ENCODE data around the gene NAA15. TPM values are rescaled to one million over a fixed set of nuclear protein-coding genes. Genes with fewer than 3 reads are reported as not detected.
"Not testable (repeated sequence)": the region's sequence is repeated elsewhere in the genome, so short reads cannot be mapped to it uniquely, and the experiment has no call there.

NAA15 gene
- total and polyA plus RNA-seq, 7 donors, result 17.2 to 53.7 (median 43.0) TPM

DNA sequence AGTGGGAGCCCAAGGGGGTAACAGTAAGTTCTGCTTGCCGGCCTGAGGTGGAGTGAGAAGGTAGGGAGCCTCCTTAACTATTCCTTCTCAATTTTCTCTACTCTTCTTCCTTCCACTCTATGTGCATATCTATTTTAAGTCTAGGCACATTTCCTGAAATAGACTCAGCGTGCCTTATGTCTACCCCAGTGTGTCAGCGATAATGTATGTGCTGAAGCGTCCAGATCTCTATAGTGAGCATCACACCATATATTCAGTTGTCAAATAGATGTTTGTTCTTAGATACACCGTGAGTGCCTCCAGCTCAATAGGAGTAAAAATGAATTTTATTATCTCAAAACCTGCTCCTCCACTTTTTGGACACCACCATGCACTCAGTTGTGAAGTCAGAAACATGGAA is 101.1 kb downstream of the NAA15 start:
- ATAC-seq (peak in 2 of 4 donors; percentile 32 to 36), DNase-seq (no peak)
- no peaks in the 10 kb centered on the region for H3K9me3 ChIP-seq
- no peaks in the 10 kb centered on the region for H3K27me3 ChIP-seq (ENCODE audit: insufficient read depth in 3 of 3, low read length in 2 of 3)
- WGBS, 3 donors, result 76 to 84% (median 82%) methylated on average over 5 of the region's 5 CpGs
- H3K4me1 ChIP-seq, result no peaks in the 10 kb centered on the region
- peaks cover 0 to 22% of the 10 kb centered on the region in 2 donors for H3K36me3 ChIP-seq (ENCODE audit: insufficient read depth in 1 of 2, low read depth in 1 of 2)
- intact Hi-C loops (cut with DNase I), result loop anchor here in 1 of 2 donors (10.0 kb wide), 2 partner anchors 62 to 232 kb away; no protein-coding TSS in a partner anchor
- TF ChIP-seq, protein P1, sequence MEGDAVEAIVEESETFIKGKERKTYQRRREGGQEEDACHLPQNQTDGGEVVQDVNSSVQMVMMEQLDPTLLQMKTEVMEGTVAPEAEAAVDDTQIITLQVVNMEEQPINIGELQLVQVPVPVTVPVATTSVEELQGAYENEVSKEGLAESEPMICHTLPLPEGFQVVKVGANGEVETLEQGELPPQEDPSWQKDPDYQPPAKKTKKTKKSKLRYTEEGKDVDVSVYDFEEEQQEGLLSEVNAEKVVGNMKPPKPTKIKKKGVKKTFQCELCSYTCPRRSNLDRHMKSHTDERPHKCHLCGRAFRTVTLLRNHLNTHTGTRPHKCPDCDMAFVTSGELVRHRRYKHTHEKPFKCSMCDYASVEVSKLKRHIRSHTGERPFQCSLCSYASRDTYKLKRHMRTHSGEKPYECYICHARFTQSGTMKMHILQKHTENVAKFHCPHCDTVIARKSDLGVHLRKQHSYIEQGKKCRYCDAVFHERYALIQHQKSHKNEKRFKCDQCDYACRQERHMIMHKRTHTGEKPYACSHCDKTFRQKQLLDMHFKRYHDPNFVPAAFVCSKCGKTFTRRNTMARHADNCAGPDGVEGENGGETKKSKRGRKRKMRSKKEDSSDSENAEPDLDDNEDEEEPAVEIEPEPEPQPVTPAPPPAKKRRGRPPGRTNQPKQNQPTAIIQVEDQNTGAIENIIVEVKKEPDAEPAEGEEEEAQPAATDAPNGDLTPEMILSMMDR (IDR thresholded peaks at IDR 0.05), result no peak
- H3K27ac ChIP-seq, result no peak overlapping the region
- H3K4me3 ChIP-seq, result no peak overlapping the region

DNA sequence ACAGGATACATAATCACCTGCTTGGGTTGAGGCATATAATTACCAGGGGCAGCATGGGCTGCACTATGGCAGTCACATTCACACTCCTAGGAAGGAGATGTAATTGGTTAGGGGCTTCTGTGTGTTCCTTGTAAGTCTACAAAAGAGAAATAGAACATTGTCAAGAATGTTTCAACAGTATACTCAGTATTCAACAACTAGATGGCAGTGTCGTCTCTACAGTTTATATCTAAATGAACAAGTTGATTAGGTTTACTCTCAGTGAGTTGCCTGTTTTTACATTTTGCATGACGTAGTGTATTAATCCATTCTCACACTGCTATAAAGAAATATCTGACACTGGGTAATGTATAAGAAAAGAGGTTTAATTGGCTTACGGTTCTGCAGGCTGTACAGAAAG is 102.2 kb downstream of the NAA15 start:
- Histone ChIP-seq H3K36me3 (ENCODE audit: insufficient read depth in 1 of 2, low read depth in 1 of 2) (peaks cover 0 to 16% of the 10 kb centered on the region in 2 donors), H3K9me3 (no peaks in the 10 kb centered on the region), H3K27ac (no peak overlapping the region), H3K4me3 (no peak overlapping the region), H3K27me3 (ENCODE audit: insufficient read depth in 3 of 3, low read length in 2 of 3) (no peaks in the 10 kb centered on the region), H3K4me1 (no peaks in the 10 kb centered on the region)
- ATAC-seq (peak in 1 of 4 donors; percentile 25), DNase-seq (no peak)
- TF ChIP-seq, protein P1 (IDR thresholded peaks at IDR 0.05), result no peak
- intact Hi-C loops (cut with DNase I), result loop anchor here in 1 of 2 donors (10.0 kb wide), 2 partner anchors 61 to 231 kb away; no protein-coding TSS in a partner anchor
- WGBS, 3 donors, result 88 to 94% (median 89%) methylated on average over 3 of the region's 3 CpGs

DNA sequence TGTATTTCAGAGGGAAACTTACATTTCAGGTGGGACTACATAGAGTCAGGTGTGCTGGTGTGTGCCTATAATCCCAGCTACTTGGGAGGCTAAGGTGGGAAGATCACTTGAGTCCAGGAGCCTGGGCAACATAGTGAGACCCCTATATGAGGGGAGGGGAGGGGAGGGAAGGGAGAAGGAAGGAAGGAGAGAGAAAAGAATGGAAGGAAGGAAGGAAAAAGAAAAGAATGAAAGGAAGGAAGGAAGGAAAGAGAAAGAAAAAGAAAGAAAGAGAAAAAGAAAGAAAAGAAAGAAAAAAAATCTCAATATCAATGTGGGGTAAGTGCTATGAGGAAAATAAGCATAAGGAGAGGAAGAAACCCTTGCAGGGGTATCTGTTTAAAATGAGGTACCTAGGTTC is 109.0 kb downstream of the NAA15 start:
- TF ChIP-seq, protein P1 (IDR thresholded peaks at IDR 0.05), result no peak
- no peak for ATAC-seq
- DNase-seq, result no peak
- H3K9me3 ChIP-seq, result no peaks in the 10 kb centered on the region
- no peaks in the 10 kb centered on the region for H3K4me1 ChIP-seq
- H3K27me3 ChIP-seq (ENCODE audit: insufficient read depth in 3 of 3, low read length in 2 of 3), result no peaks in the 10 kb centered on the region
- H3K4me3 ChIP-seq, result no peak overlapping the region
- intact Hi-C loops (cut with DNase I), result loop anchor here in 1 of 2 donors (10.0 kb wide), 1 partner anchor 224 kb away; no protein-coding TSS in a partner anchor
- peaks cover 0 to 3% of the 10 kb centered on the region in 2 donors for H3K36me3 ChIP-seq (ENCODE audit: insufficient read depth in 1 of 2, low read depth in 1 of 2)
- no peak overlapping the region for H3K27ac ChIP-seq

DNA sequence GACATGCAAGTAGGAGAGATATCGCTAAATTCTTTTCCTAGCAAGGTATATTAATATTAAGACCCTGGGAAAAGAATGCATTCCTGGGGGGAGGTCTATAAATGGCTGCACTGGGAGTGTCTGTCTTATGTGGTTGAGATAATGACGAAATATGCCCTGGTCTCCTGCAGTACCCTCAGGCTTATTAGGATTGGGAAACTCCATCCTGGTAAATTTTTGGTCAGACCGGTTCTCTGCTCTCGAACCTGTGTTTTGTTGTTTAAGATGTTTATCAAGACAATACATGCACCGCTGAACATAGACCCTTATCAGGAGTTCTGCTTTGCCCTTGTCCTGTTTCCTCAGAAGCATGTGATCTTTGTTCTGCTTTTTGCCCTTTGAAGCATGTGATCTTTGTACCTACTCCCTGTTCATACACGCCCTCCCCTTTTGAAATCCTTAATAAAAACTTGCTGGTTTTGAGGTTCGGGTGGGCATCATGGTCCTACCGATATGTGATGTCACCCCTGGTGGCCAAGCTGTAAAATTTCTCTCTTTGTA is 113.4 kb downstream of the NAA15 start:
- H3K9me3 ChIP-seq; H3K27me3 ChIP-seq (ENCODE audit: insufficient read depth in 3 of 3, low read length in 2 of 3); H3K4me1 ChIP-seq; H3K4me3 ChIP-seq; H3K27ac ChIP-seq; DNase-seq; H3K36me3 ChIP-seq (ENCODE audit: insufficient read depth in 1 of 2, low read depth in 1 of 2); ATAC-seq: not testable (repeated sequence)
- intact Hi-C loops (cut with DNase I), result loop anchor here (5.0 to 10.0 kb wide), 3 partner anchors 93 to 220 kb away; partner anchors contain the start of gene SETD7 (in 1 of the 2)
- WGBS, 3 donors, result 94 to 98% (median 94%) methylated on average over 8 of the region's 8 CpGs

DNA sequence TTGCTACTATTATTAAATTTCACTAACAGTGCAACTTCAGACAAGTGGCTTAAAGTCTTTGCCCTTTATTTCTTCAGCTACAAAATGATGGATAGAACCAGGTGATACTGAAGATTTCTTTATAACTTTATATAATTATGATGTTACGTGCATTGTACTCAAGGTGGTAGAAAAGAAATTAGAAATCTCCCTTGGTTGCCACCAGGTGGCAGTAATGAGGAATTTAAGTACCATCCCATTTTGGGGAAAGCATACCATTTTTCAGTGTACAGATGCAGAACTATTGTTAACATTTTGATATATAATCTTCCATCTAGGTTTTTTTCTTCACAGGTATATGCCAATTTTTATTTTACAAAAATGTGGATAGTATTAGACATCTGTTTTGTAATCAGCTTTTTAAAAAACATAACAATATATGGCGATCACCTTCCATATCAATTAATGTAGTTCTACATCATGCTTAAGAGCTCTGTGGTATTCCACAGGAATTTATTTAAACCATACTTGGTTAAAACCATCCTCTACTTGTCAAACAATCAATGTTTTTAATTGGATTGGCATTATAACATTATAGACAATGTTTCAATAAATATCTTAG is 114.9 kb downstream of the NAA15 start:
- Histone ChIP-seq H3K4me3 (no peak overlapping the region), H3K27me3 (ENCODE audit: insufficient read depth in 3 of 3, low read length in 2 of 3) (no peaks in the 10 kb centered on the region), H3K27ac (no peak overlapping the region), H3K9me3 (no peaks in the 10 kb centered on the region), H3K4me1 (no peaks in the 10 kb centered on the region), H3K36me3 (ENCODE audit: insufficient read depth in 1 of 2, low read depth in 1 of 2) (no peaks in the 10 kb centered on the region)
- intact Hi-C loops (cut with DNase I), result loop anchor here (5.0 to 10.0 kb wide), 3 partner anchors 91 to 219 kb away; partner anchors contain the start of gene SETD7 (in 1 of the 2)
- DNase-seq (no peak), ATAC-seq (peak in 2 of 4 donors; percentile 36 to 41)
- 72 to 79% (median 78%) methylated on average over 2 of the region's 2 CpGs for WGBS, 3 donors
- TF ChIP-seq, protein P1 (IDR thresholded peaks at IDR 0.05), result peak; percentile 74

Data from psoas muscle (tissue), 8 donors.